OCI-LY7 (cell line): ENCODE results near the gene SCFD2.

Experiments used
- CTCF ChIP-seq: fragments of 200-600 bp; sonication (generic); conservative IDR thresholded peaks from 2 replicates; pipeline ENCODE4 v1.5.1; 2014; ENCODE audit warnings: mild to moderate bottlenecking, antibody characterized with exemption, low read length, moderate library complexity, mixed read lengths
- EZH2phosphoT487 ChIP-seq: fragments of 200-600 bp; sonication (generic); IDR thresholded peaks from 2 replicates; pipeline ENCODE4 v1.6.1; 2018; ENCODE audit warnings: low read depth, borderline replicate concordance, mild to moderate bottlenecking, mixed run types, antibody characterized with exemption, low read length, moderate library complexity, mixed read lengths

DNA sequence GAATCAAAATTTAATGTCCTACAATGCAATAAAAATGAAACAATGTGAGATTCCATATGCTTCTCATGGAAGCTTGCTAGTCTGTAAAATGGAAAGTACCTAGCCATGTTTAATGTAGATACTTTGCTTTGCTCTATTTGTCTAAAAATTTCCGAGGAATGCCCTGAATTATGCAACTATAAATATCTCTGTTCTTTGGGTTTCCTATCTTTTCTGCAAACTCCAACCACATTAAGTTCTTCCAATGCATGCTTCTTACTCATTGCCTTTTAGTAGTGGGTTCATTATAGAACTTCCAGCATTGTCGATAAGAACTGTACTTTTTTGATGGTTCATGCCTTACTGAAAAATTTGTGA lies 325.4 kb downstream of the SCFD2 start:
- TF ChIP-seq CTCF: no peak
- TF ChIP-seq EZH2phosphoT487: no peak
